Vagina (tissue), 2 donors: Measurements from ENCODE around the gene KRT9.

ENCODE experiments used
- CTCF ChIP-seq, 3 experiments: fragments of 450-650 bp in 2 of 3; fragments of 200-600 bp in 1 of 3; sonication (generic) in 1 of 3; IDR thresholded peaks; one replicate each; pipeline ENCODE4 v1.5.1; 2017 to 2019; ENCODE audit warnings: antibody characterized with exemption in 3 of 3, mild to moderate bottlenecking in 2 of 3, moderate library complexity in 2 of 3
- POLR2A ChIP-seq, 2 donors: fragments of 450-650 bp; IDR thresholded peaks; one replicate each; pipeline ENCODE4 v1.6.1; 2017; ENCODE audit warnings: antibody characterized with exemption in 2 of 2, mild to moderate bottlenecking in 2 of 2, moderate library complexity in 2 of 2

GRCh38 chr17:41602524-41602923, 30.7 kb upstream of the KRT9 start:
- TF ChIP-seq CTCF (IDR thresholded peaks at IDR 0.05): no peak
- no peak for TF ChIP-seq POLR2A (IDR thresholded peaks at IDR 0.05)
